GM21515 (cell line): ENCODE data around the gene ATP8B4.

Experiments used
- ATAC-seq: cut with Tn5 transposase; IDR thresholded peaks from one replicate; pipeline ENCODE4 v1.9.1; 2021; ENCODE audit not compliant: unreplicated experiment

Gene ATP8B4

GRCh38 chr15:49865925-49866757 lies 252.9 kb downstream of the ATP8B4 start:
- ATAC-seq: no peak

GRCh38 chr15:49864251-49864650 lies 254.8 kb downstream of the ATP8B4 start:
- ATAC-seq: no peak

- ATAC-seq: no peak
Measured at GRCh38 chr15:49863431-49864224, 255.4 kb downstream of the ATP8B4 start.

GRCh38 chr15:49860101-49860500 lies 258.9 kb downstream of the ATP8B4 start:
- ATAC-seq: no peak

- no peak for ATAC-seq
Measured at GRCh38 chr15:49857496-49858475, 261.2 kb downstream of the ATP8B4 start.

GRCh38 chr15:49855917-49856637 lies 263.0 kb downstream of the ATP8B4 start:
- no peak for ATAC-seq

- ATAC-seq: no peak
Measured at GRCh38 chr15:49852756-49853155, 266.3 kb downstream of the ATP8B4 start.

- ATAC-seq: no peak
Measured at GRCh38 chr15:49848807-49849206, 270.2 kb downstream of the ATP8B4 start.

- no peak for ATAC-seq
Measured at GRCh38 chr15:49848282-49848724, 270.7 kb downstream of the ATP8B4 start.

- ATAC-seq: no peak
Measured at GRCh38 chr15:49847423-49848281, 271.4 kb downstream of the ATP8B4 start.

- no peak for ATAC-seq
Measured at GRCh38 chr15:49844390-49844789, 274.6 kb downstream of the ATP8B4 start.

GRCh38 chr15:49843725-49844124 lies 275.3 kb downstream of the ATP8B4 start:
- no peak for ATAC-seq

GRCh38 chr15:49842031-49842730 lies 276.9 kb downstream of the ATP8B4 start:
- ATAC-seq: no peak

- ATAC-seq: no peak
Measured at GRCh38 chr15:49832511-49832910, 286.5 kb downstream of the ATP8B4 start.

GRCh38 chr15:49831206-49831965 lies 287.6 kb downstream of the ATP8B4 start:
- ATAC-seq: no peak

- ATAC-seq: no peak
Measured at GRCh38 chr15:49830391-49830790, 288.6 kb downstream of the ATP8B4 start.

- ATAC-seq: no peak
Measured at GRCh38 chr15:49827311-49827710, 291.7 kb downstream of the ATP8B4 start.

GRCh38 chr15:49826640-49827234 lies 292.3 kb downstream of the ATP8B4 start:
- ATAC-seq: no peak
